ENCODE results near the gene TNRC6C. TPM values are rescaled to one million over a fixed set of nuclear protein-coding genes. Genes with fewer than 3 reads are reported as not detected.

The TNRC6C gene
- total and polyA plus RNA-seq, 10 donors, result 1.7 to 37.0 (median 18.3) TPM

- peaks cover 3 to 28% (median 12%) of the 10 kb centered on the region in 6 donors for H3K4me1 ChIP-seq
- H3K27me3 ChIP-seq (replicated peaks in 1 of 7), result peaks cover 0 to 97% (median 31%) of the 10 kb centered on the region in 7 donors
- DNase-seq, result no peak
- intact Hi-C loops (cut with DNase I; ENCODE audit: low total_unique reads), result no loop called here
- H3K36me3 ChIP-seq, result no peaks in the 10 kb centered on the region
- TF ChIP-seq CTCF (IDR thresholded peaks at IDR 0.05 in 8 of 11, conservative IDR thresholded peaks at IDR 0.05 in 3 of 11) (no peak), POLR2A (IDR thresholded peaks at IDR 0.05) (no peak), POLR2AphosphoS5 (IDR thresholded peaks at IDR 0.05) (no peak)
- no peak overlapping the region for H3K27ac ChIP-seq
- 36 to 42% (median 40%) methylated on average over 18 of the region's 18 CpGs for WGBS, 5 donors
- H3K9me3 ChIP-seq, result no peaks in the 10 kb centered on the region
- H3K4me3 ChIP-seq, result no peak overlapping the region
Observed at GRCh38 chr17:77914385-77915254, 43.9 kb upstream of the TNRC6C start.

- Histone ChIP-seq H3K4me1 (peaks cover 3 to 28% (median 12%) of the 10 kb centered on the region in 6 donors), H3K9me3 (no peaks in the 10 kb centered on the region), H3K4me3 (no peak overlapping the region), H3K27me3 (replicated peaks in 1 of 7) (peaks cover 0 to 98% (median 33%) of the 10 kb centered on the region in 7 donors), H3K27ac (no peak overlapping the region), H3K36me3 (no peaks in the 10 kb centered on the region)
- no peak for DNase-seq
- intact Hi-C loops (cut with DNase I; ENCODE audit: low total_unique reads), result no loop called here
- no peak for TF ChIP-seq CTCF (IDR thresholded peaks at IDR 0.05 in 8 of 11, conservative IDR thresholded peaks at IDR 0.05 in 3 of 11)
- no peak for TF ChIP-seq POLR2AphosphoS5 (IDR thresholded peaks at IDR 0.05)
- TF ChIP-seq POLR2A (IDR thresholded peaks at IDR 0.05), result no peak
- 66 to 87% (median 76%) methylated on average over 7 of the region's 7 CpGs for WGBS, 5 donors
Observed at GRCh38 chr17:77915594-77916021, 42.9 kb upstream of the TNRC6C start.

DNA sequence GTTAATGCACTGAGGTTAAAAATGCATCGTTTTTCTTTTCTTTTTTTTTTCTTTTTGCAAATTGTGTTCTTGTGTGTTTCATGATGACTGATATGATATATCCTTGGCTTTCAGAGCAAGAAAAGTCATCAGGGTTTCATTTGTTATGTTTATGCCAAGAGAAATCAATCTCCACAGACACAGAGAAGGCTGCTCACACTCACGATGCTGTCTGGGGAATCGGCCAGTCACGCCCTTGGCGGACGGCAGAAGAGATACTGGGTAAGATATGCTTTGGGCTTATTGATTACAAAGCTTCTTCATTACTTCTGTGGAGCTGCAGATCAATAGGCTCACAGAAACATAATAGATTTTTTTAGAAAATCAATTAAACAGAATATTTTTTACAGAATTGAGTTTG lies 42.2 kb upstream of the TNRC6C start:
- WGBS, 5 donors, result 42 to 58% (median 48%) methylated on average over 6 of the region's 6 CpGs
- H3K27me3 ChIP-seq (replicated peaks in 1 of 7), result peaks cover 0 to 100% (median 29%) of the 10 kb centered on the region in 7 donors

More for the DNA sequence above, 42.2 kb upstream of the TNRC6C start:
- TF ChIP-seq POLR2AphosphoS5 (IDR thresholded peaks at IDR 0.05) (no peak), CTCF (IDR thresholded peaks at IDR 0.05 in 8 of 11, conservative IDR thresholded peaks at IDR 0.05 in 3 of 11) (no peak), POLR2A (IDR thresholded peaks at IDR 0.05) (no peak)
- Histone ChIP-seq H3K4me1 (peaks cover 3 to 28% (median 12%) of the 10 kb centered on the region in 6 donors), H3K9me3 (no peaks in the 10 kb centered on the region), H3K4me3 (peak overlapping the region in 1 of 8 donors; percentile 30), H3K36me3 (no peaks in the 10 kb centered on the region), H3K27ac (no peak overlapping the region)
- no peak for DNase-seq
- intact Hi-C loops (cut with DNase I; ENCODE audit: low total_unique reads), result no loop called here

Measured in spleen (tissue), 11 donors.